Upper lobe of left lung (tissue), 6 donors: Measurements from ENCODE around the gene ANKRD44. TPM values are rescaled to one million over a fixed set of nuclear protein-coding genes. Genes with fewer than 3 reads are reported as not detected.

ENCODE experiments used
- ATAC-seq, 2 donors: fragments of 200-7000 bp; cut with Tn5 transposase; one replicate each; pipeline ENCODE4 v1.9.1; 2022; ENCODE audit warnings: mild to moderate bottlenecking in 2 of 2, moderate library complexity in 2 of 2; ENCODE audit not compliant: low FRiP score in 2 of 2
- DNase-seq, 2 donors: peaks; one replicate each; pipeline ENCODE4 v3.0.0-alpha.2; 2019 to 2020
- H3K27ac ChIP-seq, 4 donors: fragments of 200-600 bp; sonication (generic); one replicate each; pipeline ENCODE4 v1.5.1; 2016 to 2019
- H3K27me3 ChIP-seq, 4 donors: fragments of 200-600 bp; sonication (generic); one replicate each; pipeline ENCODE4 v1.5.1; 2017 to 2019
- H3K36me3 ChIP-seq, 4 donors: fragments of 200-600 bp; sonication (generic); one replicate each; pipeline ENCODE4 v1.5.1; 2016 to 2019
- H3K4me1 ChIP-seq, 4 donors: fragments of 200-600 bp; sonication (generic); one replicate each; pipeline ENCODE4 v1.5.1; 2018 to 2019
- H3K4me3 ChIP-seq, 4 donors: fragments of 200-600 bp; sonication (generic); one replicate each; pipeline ENCODE4 v1.5.1; 2017 to 2019; ENCODE audit warnings: mild to moderate bottlenecking in 2 of 4, moderate library complexity in 1 of 4
- H3K9me3 ChIP-seq, 4 donors: fragments of 200-600 bp; sonication (generic); one replicate each; pipeline ENCODE4 v1.5.1; 2018 to 2019
- EP300 ChIP-seq, 4 donors: sonication (generic); formaldehyde crosslinking; IDR thresholded peaks; one replicate each; pipeline ENCODE4 v1.5.1; 2017; ENCODE audit warnings: antibody characterized with exemption in 4 of 4, control low read depth in 2 of 4
- POLR2A ChIP-seq, 4 donors: fragments of 450-650 bp; IDR thresholded peaks; one replicate each; pipeline ENCODE4 v1.5.1; 2016 to 2017; ENCODE audit warnings: antibody characterized with exemption in 4 of 4, mild to moderate bottlenecking in 2 of 4
- POLR2AphosphoS5 ChIP-seq, 2 donors: sonication (generic); formaldehyde crosslinking; IDR thresholded peaks; one replicate each; pipeline ENCODE4 v1.5.1; 2017; ENCODE audit warnings: antibody characterized with exemption in 2 of 2
- WGBS, 2 donors: methylation state at CpG; one replicate each; pipeline ENCODE4 v1.1.5; 2017 to 2018; 5-methylcytosine and 5-hydroxymethylcytosine counted together
- total RNA-seq, 6 donors: library from RNA; depleted of rRNA in 4 of 6; stranded (reverse); fragments of >200 nt in 4 of 6; gene quantifications; one replicate each; pipeline versions ENCODE4 v1.1.0 to v1.2.1, GENCODE V29; 2016 to 2021
- TF ChIP-seq, protein P1 (sequence below), 6 experiments: fragments of 450-650 bp in 4 of 6; fragments of 200-600 bp in 2 of 6; sonication (generic) in 2 of 6; IDR thresholded peaks; one replicate each; pipeline ENCODE4 v1.5.1; 2016 to 2019; ENCODE audit warnings: antibody characterized with exemption in 6 of 6
- donor health status: DM: no; HTN: no; CAD: no; lungs with moderate emphysema.
- donor health status: DM: no; HTN: yes; CAD: no; lungs with severe emphysema.

The ANKRD44 gene
- total RNA-seq, 6 donors from 2014 or later = 41.0 to 91.1 (median 61.7) TPM

DNA sequence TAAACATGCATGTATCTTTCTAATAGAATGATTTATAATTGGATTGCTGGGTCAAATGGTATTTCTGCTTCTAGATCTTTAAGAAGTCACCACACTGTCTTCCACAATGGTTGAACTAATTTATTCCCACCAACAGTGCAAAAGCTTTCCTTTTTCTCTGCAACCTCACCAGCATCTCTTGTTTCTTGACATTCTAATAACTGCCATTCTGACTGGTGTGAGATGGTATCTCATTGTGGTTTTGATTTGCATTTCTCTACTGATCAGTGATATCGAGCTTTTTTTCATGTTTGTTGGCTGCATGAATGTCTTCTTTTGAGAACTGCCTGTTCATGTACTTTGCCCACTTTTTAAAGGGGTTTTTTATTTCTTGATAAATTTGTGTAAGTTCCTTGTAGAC lies 182.5 kb downstream of the ANKRD44 start:
- H3K27me3 ChIP-seq = no peaks in the 10 kb centered on the region
- WGBS, 2 donors = 73 to 93% methylated on average over 1 of the region's 1 CpG
- H3K36me3 ChIP-seq = peaks cover 0 to 18% (median 7%) of the 10 kb centered on the region in 4 donors
- H3K4me1 ChIP-seq = no peaks in the 10 kb centered on the region
- H3K27ac ChIP-seq = no peak overlapping the region
- H3K4me3 ChIP-seq = no peak overlapping the region
- ATAC-seq (no peak), DNase-seq (no peak)
- H3K9me3 ChIP-seq = no peaks in the 10 kb centered on the region
- TF ChIP-seq POLR2A (IDR thresholded peaks at IDR 0.05) = no peak
- no peak for TF ChIP-seq EP300 (IDR thresholded peaks at IDR 0.05)
- TF ChIP-seq POLR2AphosphoS5 (IDR thresholded peaks at IDR 0.05) = no peak
- TF ChIP-seq, protein P1, sequence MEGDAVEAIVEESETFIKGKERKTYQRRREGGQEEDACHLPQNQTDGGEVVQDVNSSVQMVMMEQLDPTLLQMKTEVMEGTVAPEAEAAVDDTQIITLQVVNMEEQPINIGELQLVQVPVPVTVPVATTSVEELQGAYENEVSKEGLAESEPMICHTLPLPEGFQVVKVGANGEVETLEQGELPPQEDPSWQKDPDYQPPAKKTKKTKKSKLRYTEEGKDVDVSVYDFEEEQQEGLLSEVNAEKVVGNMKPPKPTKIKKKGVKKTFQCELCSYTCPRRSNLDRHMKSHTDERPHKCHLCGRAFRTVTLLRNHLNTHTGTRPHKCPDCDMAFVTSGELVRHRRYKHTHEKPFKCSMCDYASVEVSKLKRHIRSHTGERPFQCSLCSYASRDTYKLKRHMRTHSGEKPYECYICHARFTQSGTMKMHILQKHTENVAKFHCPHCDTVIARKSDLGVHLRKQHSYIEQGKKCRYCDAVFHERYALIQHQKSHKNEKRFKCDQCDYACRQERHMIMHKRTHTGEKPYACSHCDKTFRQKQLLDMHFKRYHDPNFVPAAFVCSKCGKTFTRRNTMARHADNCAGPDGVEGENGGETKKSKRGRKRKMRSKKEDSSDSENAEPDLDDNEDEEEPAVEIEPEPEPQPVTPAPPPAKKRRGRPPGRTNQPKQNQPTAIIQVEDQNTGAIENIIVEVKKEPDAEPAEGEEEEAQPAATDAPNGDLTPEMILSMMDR (IDR thresholded peaks at IDR 0.05) = no peak

DNA sequence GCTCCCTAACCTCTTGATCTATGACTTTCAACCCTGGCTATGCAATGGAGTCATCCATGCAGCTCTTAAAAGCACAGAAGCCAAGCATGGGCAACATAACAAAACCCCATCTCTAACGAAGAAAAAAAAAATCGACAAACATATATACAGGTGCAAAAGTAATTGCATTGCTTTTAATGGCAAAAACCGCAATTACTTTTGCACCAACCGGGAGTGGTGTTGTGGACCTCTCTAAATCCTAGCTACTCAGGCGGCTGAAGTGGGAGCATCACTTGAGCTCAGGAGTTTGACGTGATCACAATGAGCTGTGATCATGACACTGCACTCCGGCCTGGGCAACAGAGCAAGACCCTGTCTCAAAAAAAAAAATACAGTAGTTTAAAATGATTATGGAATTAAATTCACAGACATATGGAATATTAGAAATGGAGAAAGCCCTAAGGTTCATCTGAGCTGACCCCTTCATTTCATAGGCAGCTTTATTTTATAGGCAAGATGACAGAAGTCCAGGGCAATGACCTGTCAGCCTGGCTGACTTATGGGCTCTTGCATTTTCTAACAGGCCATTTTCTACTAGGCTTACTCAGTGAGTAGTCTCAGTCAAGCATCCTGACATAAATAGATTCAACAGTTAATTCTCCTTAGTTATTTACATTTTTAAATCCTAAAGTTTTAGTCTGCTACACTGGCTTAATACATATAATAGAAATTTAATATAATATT lies 183.8 kb downstream of the ANKRD44 start:
- no peak for DNase-seq
- Histone ChIP-seq H3K27ac (no peak overlapping the region), H3K36me3 (peaks cover 0 to 18% (median 7%) of the 10 kb centered on the region in 4 donors), H3K27me3 (no peaks in the 10 kb centered on the region), H3K4me1 (no peaks in the 10 kb centered on the region), H3K9me3 (no peaks in the 10 kb centered on the region), H3K4me3 (no peak overlapping the region)
- TF ChIP-seq, protein P1 (IDR thresholded peaks at IDR 0.05) = no peak
- TF ChIP-seq EP300 (IDR thresholded peaks at IDR 0.05) (no peak), POLR2A (IDR thresholded peaks at IDR 0.05) (no peak), POLR2AphosphoS5 (IDR thresholded peaks at IDR 0.05) (no peak)
- ATAC-seq = no peak
- 96 to 99% methylated on average over 7 of the region's 7 CpGs for WGBS, 2 donors

DNA sequence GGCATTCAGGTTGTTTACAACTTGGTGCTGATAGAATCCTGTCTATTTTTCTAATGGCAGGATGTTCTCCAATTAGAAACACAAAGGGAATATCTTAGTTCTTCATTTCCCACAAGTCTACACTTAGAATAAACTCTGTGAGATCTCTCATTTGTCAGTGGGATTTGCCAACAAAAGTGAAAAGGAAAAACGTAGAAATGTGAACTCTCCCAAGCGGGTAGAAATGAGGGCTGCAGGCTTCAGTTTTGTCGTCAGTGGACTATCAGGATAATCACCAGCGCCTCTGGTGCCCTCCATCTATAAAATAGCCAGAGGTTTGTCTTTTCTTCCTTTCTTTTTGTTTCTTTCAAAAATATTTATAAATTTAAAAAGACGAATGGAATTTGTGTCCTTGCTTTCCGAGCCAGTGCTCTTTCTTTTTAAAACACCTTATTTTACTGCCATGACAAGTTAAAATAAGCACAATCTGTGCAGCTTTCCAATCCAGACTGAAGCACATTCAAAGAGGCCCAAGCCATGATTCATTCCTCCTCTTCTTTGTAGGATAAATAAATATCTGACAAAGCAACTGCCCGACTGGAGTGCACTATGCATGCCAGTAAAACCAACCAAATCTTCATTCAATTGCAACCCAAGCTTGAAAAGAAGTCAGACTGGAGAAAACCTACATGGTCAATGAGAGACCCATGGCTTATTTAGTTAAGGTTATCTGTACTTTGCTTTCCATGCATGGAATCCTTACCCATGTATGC lies 185.8 kb downstream of the ANKRD44 start:
- Histone ChIP-seq H3K4me1 (no peaks in the 10 kb centered on the region), H3K27me3 (no peaks in the 10 kb centered on the region), H3K9me3 (no peaks in the 10 kb centered on the region), H3K27ac (no peak overlapping the region), H3K4me3 (no peak overlapping the region), H3K36me3 (peaks cover 0 to 34% (median 18%) of the 10 kb centered on the region in 4 donors)
- WGBS, 2 donors = 62 to 65% methylated on average over 7 of the region's 7 CpGs
- ATAC-seq (no peak), DNase-seq (no peak)
- TF ChIP-seq POLR2A (IDR thresholded peaks at IDR 0.05) = no peak
- no peak for TF ChIP-seq POLR2AphosphoS5 (IDR thresholded peaks at IDR 0.05)
- no peak for TF ChIP-seq EP300 (IDR thresholded peaks at IDR 0.05)
- TF ChIP-seq, protein P1 (IDR thresholded peaks at IDR 0.05) = no peak

DNA sequence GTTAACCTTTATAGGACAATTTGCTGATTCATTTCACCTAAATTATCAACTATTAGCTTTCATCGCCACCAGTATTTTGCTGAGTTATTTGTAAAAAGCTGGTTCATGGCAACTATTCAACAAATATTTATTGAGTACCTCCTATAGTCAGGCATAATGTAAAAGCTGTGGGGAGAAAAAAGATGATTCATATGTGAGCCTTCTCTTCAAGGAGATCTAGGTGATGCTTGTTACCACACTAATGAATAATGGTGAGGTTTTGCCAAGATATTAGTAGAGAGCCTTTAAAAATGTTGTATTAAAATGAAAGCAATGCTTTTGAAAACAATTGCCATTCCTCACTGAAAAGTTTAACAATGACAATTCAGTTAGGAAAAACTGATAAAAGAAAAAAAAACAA lies 187.8 kb downstream of the ANKRD44 start:
- TF ChIP-seq EP300 (IDR thresholded peaks at IDR 0.05) (no peak), POLR2AphosphoS5 (IDR thresholded peaks at IDR 0.05) (no peak), POLR2A (IDR thresholded peaks at IDR 0.05) (no peak)
- TF ChIP-seq, protein P1 (IDR thresholded peaks at IDR 0.05) = no peak

More for the DNA sequence above, 187.8 kb downstream of the ANKRD44 start:
- WGBS, 2 donors = 100% methylated on average over 1 of the region's 1 CpG
- H3K27ac ChIP-seq = no peak overlapping the region
- no peaks in the 10 kb centered on the region for H3K4me1 ChIP-seq
- no peak for DNase-seq
- no peaks in the 10 kb centered on the region for H3K9me3 ChIP-seq
- H3K4me3 ChIP-seq = no peak overlapping the region
- H3K36me3 ChIP-seq = peaks cover 0 to 35% (median 21%) of the 10 kb centered on the region in 4 donors
- H3K27me3 ChIP-seq = no peaks in the 10 kb centered on the region
- no peak for ATAC-seq
